Calu3 (cell line): Measurements from ENCODE around the gene F2RL3. TPM values are rescaled to one million over a fixed set of nuclear protein-coding genes. Genes with fewer than 3 reads are reported as not detected.

Source experiments
- BruUV-seq: library from RNA; stranded (reverse); fragments of 400-500 nt; replicated peaks from 2 replicates; lab custom pipeline; 2021; lab: Mats Ljungman, UMichigan
- CTCF ChIA-PET: fragments of 300-600 bp; sonication (Branson Sonifier 250); formaldehyde crosslinking; loops from one replicate; lab custom pipeline; 2022; ENCODE audit warnings: antibody characterized with exemption; lab: Charles Lee
- DNase-seq: peaks from one replicate; pipeline ENCODE4 v3.0.0; 2022
- H3K27ac Mint-ChIP-seq: one replicate; pipeline ENCODE4 v1.8.0; 2022; ENCODE audit warnings: mixed read lengths; ENCODE audit not compliant: unreplicated experiment
- H3K27me3 Mint-ChIP-seq: one replicate; pipeline ENCODE4 v1.8.0; 2022; ENCODE audit warnings: mixed read lengths; ENCODE audit not compliant: unreplicated experiment
- H3K36me3 Mint-ChIP-seq: one replicate; pipeline ENCODE4 v1.8.0; 2022; ENCODE audit warnings: mild to moderate bottlenecking, moderate library complexity, mixed read lengths; ENCODE audit not compliant: insufficient read depth, unreplicated experiment
- H3K4me1 Mint-ChIP-seq: one replicate; pipeline ENCODE4 v1.8.0; 2022; ENCODE audit warnings: mild to moderate bottlenecking, low read depth, mixed read lengths; ENCODE audit not compliant: unreplicated experiment
- H3K4me3 Mint-ChIP-seq: one replicate; pipeline ENCODE4 v1.8.0; 2022; ENCODE audit warnings: mild to moderate bottlenecking, low read depth, moderate library complexity, mixed read lengths; ENCODE audit not compliant: unreplicated experiment
- H3K9me3 Mint-ChIP-seq: one replicate; pipeline ENCODE4 v1.8.0; 2022; ENCODE audit warnings: low read depth, mixed read lengths; ENCODE audit not compliant: unreplicated experiment
- intact Hi-C: fragments of 100-400 bp; cut with micrococcal nuclease; formaldehyde crosslinking; loops from one replicate; pipeline ENCODE4 v1.10.0; 2022; ENCODE audit not compliant: unreplicated experiment
- total RNA-seq: library from RNA; stranded (reverse); gene quantifications from 2 replicates; pipeline ENCODE4 v1.2.3, GENCODE V29; 2022
- TF ChIP-seq, protein P1 (sequence below): fragments of 200-600 bp; IDR thresholded peaks from one replicate; pipeline ENCODE4 v1.8.0; 2022; ENCODE audit warnings: antibody characterized with exemption; ENCODE audit not compliant: unreplicated experiment

Gene F2RL3
- total RNA-seq, 1 experiment from 2014 or later: not detected

DNA sequence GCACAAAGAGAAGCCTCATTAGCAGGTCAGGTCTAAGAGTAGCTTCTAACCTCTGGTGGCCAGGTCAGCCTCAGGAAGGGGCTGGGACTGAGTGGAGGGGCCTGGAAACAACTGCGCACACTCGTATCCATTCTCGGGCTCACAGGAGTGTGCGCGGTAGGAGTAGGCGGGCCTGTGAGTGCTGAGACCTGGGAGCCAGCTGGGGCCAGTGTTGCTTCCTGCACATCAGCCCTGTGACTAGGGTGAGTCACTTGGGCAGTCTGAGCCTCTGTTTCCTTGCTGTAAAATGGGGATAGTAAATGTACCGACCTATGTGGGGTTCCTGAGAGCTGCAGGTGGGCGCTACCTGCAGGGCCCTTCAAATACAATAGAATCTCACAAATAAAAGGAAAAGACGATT is 32.7 kb upstream of the F2RL3 start:
- Mint-ChIP-seq H3K4me3 (no peak overlapping the region), H3K4me1 (no peaks in the 10 kb centered on the region), H3K27ac (no peak overlapping the region), H3K9me3 (no peaks in the 10 kb centered on the region), H3K36me3 (peaks cover 7% of the 10 kb centered on the region), H3K27me3 (no peaks in the 10 kb centered on the region)
- TF ChIP-seq, protein P1, sequence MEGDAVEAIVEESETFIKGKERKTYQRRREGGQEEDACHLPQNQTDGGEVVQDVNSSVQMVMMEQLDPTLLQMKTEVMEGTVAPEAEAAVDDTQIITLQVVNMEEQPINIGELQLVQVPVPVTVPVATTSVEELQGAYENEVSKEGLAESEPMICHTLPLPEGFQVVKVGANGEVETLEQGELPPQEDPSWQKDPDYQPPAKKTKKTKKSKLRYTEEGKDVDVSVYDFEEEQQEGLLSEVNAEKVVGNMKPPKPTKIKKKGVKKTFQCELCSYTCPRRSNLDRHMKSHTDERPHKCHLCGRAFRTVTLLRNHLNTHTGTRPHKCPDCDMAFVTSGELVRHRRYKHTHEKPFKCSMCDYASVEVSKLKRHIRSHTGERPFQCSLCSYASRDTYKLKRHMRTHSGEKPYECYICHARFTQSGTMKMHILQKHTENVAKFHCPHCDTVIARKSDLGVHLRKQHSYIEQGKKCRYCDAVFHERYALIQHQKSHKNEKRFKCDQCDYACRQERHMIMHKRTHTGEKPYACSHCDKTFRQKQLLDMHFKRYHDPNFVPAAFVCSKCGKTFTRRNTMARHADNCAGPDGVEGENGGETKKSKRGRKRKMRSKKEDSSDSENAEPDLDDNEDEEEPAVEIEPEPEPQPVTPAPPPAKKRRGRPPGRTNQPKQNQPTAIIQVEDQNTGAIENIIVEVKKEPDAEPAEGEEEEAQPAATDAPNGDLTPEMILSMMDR: no peak
- BruUV-seq: no TSS peak
- no peak for DNase-seq
- CTCF ChIA-PET: no interaction called here
- intact Hi-C loops: no loop called here

DNA sequence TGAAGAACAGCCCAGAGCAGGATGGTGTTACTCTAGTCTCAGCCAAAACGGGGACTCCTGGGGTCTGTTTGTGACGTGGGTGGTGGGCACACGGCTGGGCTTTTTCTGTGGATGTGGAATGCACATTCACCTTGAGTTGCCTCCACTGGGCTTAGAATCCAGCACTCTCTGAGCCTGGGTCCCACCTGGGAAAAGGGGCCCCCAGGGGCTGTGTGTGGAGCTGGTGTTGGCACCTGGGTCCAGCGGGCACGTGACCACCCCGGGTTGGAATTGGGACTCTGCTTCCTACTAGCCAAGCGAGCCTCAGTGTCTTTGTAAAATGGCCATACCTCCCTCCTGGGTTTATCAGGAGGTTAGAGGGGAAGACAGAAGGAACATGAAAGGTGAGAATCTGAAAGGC is 29.2 kb upstream of the F2RL3 start:
- no TSS peak for BruUV-seq
- H3K4me1 Mint-ChIP-seq: no peaks in the 10 kb centered on the region
- H3K27ac Mint-ChIP-seq: no peak overlapping the region
- H3K36me3 Mint-ChIP-seq: peaks cover 9% of the 10 kb centered on the region
- intact Hi-C loops: no loop called here
- H3K4me3 Mint-ChIP-seq: no peak overlapping the region
- no peaks in the 10 kb centered on the region for H3K9me3 Mint-ChIP-seq
- no peak for DNase-seq
- CTCF ChIA-PET: interaction anchor here (0.6 kb wide), 2 partner anchors 61 to 214 kb away, joined by 5 to 6 read pairs; no protein-coding TSS in a partner anchor
- H3K27me3 Mint-ChIP-seq: no peaks in the 10 kb centered on the region
- TF ChIP-seq, protein P1: no peak

DNA sequence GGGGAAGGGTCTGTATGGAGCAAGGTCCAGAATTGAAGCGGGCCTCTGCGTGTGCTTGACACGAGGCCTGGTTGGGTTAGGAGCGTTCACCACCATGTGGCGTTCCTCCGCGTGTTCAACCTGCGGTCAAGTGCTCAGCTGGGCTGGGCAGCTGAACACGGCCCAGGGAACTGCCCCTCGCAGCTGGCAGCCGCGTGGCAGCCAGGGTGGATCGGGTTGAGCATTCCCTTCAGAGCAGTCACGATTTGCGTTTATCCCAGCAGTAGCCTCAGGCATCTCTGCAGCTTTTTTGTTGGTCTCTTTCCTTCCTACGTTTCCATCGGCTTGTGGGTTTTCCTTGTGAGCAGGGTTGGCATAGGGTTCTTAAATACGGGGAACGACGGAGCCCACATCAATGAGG is 28.7 kb upstream of the F2RL3 start:
- Mint-ChIP-seq H3K27ac (no peak overlapping the region), H3K36me3 (peaks cover 10% of the 10 kb centered on the region), H3K4me1 (no peaks in the 10 kb centered on the region), H3K9me3 (no peaks in the 10 kb centered on the region), H3K27me3 (no peaks in the 10 kb centered on the region), H3K4me3 (no peak overlapping the region)
- no peak for DNase-seq
- BruUV-seq: no TSS peak
- CTCF ChIA-PET: no interaction called here
- TF ChIP-seq, protein P1: no peak
- intact Hi-C loops: no loop called here

DNA sequence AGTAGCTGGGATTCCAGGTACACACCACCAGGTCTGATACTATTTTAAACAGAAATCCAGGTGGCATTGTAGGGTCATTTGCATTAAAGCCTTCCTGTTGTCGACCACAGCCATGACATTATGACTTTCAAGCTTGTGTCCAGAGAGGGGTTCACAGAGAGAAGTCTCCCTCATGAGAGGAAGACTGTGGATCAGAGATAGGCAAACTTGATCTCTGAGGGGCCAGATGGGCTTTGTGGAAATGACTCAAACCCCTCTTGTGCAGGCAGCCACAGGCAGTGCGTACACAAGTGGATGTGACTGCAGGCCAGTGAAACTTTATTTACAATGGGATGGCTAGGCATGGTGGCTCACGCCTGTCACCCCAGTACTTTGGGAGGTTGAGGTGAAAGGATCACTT is 27.8 kb upstream of the F2RL3 start:
- no peaks in the 10 kb centered on the region for H3K4me1 Mint-ChIP-seq
- intact Hi-C loops: no loop called here
- no peaks in the 10 kb centered on the region for H3K9me3 Mint-ChIP-seq
- CTCF ChIA-PET: no interaction called here
- H3K27me3 Mint-ChIP-seq: no peaks in the 10 kb centered on the region
- TF ChIP-seq, protein P1: no peak
- H3K36me3 Mint-ChIP-seq: peaks cover 19% of the 10 kb centered on the region
- no TSS peak for BruUV-seq
- no peak overlapping the region for H3K27ac Mint-ChIP-seq
- H3K4me3 Mint-ChIP-seq: no peak overlapping the region
- DNase-seq: no peak
